Measurements from ENCODE around the gene LMNTD1.

The LMNTD1 gene

GRCh38 chr12:25574761-25575160, 21.7 kb upstream of the LMNTD1 start:
- no peaks in the 10 kb centered on the region for H3K36me3 Mint-ChIP-seq (ENCODE audit: low read depth)
- H3K4me3 Mint-ChIP-seq, result no peak overlapping the region
- H3K9me3 Mint-ChIP-seq, result peaks cover 2% of the 10 kb centered on the region
- no peak overlapping the region for H3K27ac Mint-ChIP-seq
- no peaks in the 10 kb centered on the region for H3K4me1 Mint-ChIP-seq (ENCODE audit: low read depth)
- no peak for DNase-seq
- no peaks in the 10 kb centered on the region for H3K27me3 Mint-ChIP-seq

GRCh38 chr12:25573346-25573745, 20.3 kb upstream of the LMNTD1 start:
- DNase-seq, result no peak
- H3K4me1 Mint-ChIP-seq (ENCODE audit: low read depth), result no peaks in the 10 kb centered on the region
- no peaks in the 10 kb centered on the region for H3K36me3 Mint-ChIP-seq (ENCODE audit: low read depth)
- no peak overlapping the region for H3K4me3 Mint-ChIP-seq
- no peak overlapping the region for H3K27ac Mint-ChIP-seq
- peaks cover 2% of the 10 kb centered on the region for H3K9me3 Mint-ChIP-seq
- no peaks in the 10 kb centered on the region for H3K27me3 Mint-ChIP-seq

GRCh38 chr12:25570418-25570817, 17.3 kb upstream of the LMNTD1 start:
- Mint-ChIP-seq H3K27me3 (no peaks in the 10 kb centered on the region), H3K4me1 (ENCODE audit: low read depth) (no peaks in the 10 kb centered on the region), H3K27ac (no peak overlapping the region), H3K36me3 (ENCODE audit: low read depth) (no peaks in the 10 kb centered on the region), H3K9me3 (peaks cover 2% of the 10 kb centered on the region), H3K4me3 (no peak overlapping the region)
- no peak for DNase-seq

- H3K27ac Mint-ChIP-seq, result no peak overlapping the region
- DNase-seq, result no peak
- H3K4me3 Mint-ChIP-seq, result no peak overlapping the region
- H3K36me3 Mint-ChIP-seq (ENCODE audit: low read depth), result no peaks in the 10 kb centered on the region
- no peaks in the 10 kb centered on the region for H3K27me3 Mint-ChIP-seq
- H3K9me3 Mint-ChIP-seq, result peaks cover 2% of the 10 kb centered on the region
- no peaks in the 10 kb centered on the region for H3K4me1 Mint-ChIP-seq (ENCODE audit: low read depth)
These were observed 13.3 kb upstream of the LMNTD1 start for GRCh38 chr12:25566202-25566949.

- no peak overlapping the region for H3K4me3 Mint-ChIP-seq
- no peak overlapping the region for H3K27ac Mint-ChIP-seq
- H3K27me3 Mint-ChIP-seq, result no peaks in the 10 kb centered on the region
- H3K4me1 Mint-ChIP-seq (ENCODE audit: low read depth), result peaks cover 10% of the 10 kb centered on the region
- peaks cover 3% of the 10 kb centered on the region for H3K36me3 Mint-ChIP-seq (ENCODE audit: low read depth)
- DNase-seq, result no peak
- peaks cover 6% of the 10 kb centered on the region for H3K9me3 Mint-ChIP-seq
These were observed 5.5 kb upstream of the LMNTD1 start for GRCh38 chr12:25558586-25558985.

GRCh38 chr12:25557830-25558436, 4.8 kb upstream of the LMNTD1 start:
- Mint-ChIP-seq H3K4me1 (ENCODE audit: low read depth) (peaks cover 10% of the 10 kb centered on the region), H3K27me3 (no peaks in the 10 kb centered on the region), H3K9me3 (peaks cover 6% of the 10 kb centered on the region), H3K27ac (no peak overlapping the region), H3K36me3 (ENCODE audit: low read depth) (peaks cover 3% of the 10 kb centered on the region), H3K4me3 (no peak overlapping the region)
- DNase-seq, result no peak

GRCh38 chr12:25556153-25556552, 3.1 kb upstream of the LMNTD1 start:
- no peak overlapping the region for H3K27ac Mint-ChIP-seq
- H3K4me3 Mint-ChIP-seq, result no peak overlapping the region
- H3K36me3 Mint-ChIP-seq (ENCODE audit: low read depth), result peaks cover 3% of the 10 kb centered on the region
- DNase-seq, result no peak
- peaks cover 6% of the 10 kb centered on the region for H3K9me3 Mint-ChIP-seq
- H3K4me1 Mint-ChIP-seq (ENCODE audit: low read depth), result peaks cover 10% of the 10 kb centered on the region
- no peaks in the 10 kb centered on the region for H3K27me3 Mint-ChIP-seq

GRCh38 chr12:25552681-25553080, 402 bp downstream of the LMNTD1 start:
- Mint-ChIP-seq H3K9me3 (no peaks in the 10 kb centered on the region), H3K27ac (no peak overlapping the region), H3K4me3 (no peak overlapping the region), H3K4me1 (ENCODE audit: low read depth) (peaks cover 3% of the 10 kb centered on the region), H3K36me3 (ENCODE audit: low read depth) (no peaks in the 10 kb centered on the region), H3K27me3 (no peaks in the 10 kb centered on the region)
- DNase-seq, result no peak

GRCh38 chr12:25550186-25550585, 2.9 kb downstream of the LMNTD1 start:
- Mint-ChIP-seq H3K9me3 (no peaks in the 10 kb centered on the region), H3K4me3 (no peak overlapping the region), H3K36me3 (ENCODE audit: low read depth) (no peaks in the 10 kb centered on the region), H3K4me1 (ENCODE audit: low read depth) (peaks cover 2% of the 10 kb centered on the region), H3K27ac (no peak overlapping the region), H3K27me3 (no peaks in the 10 kb centered on the region)
- no peak for DNase-seq

- Mint-ChIP-seq H3K4me3 (no peak overlapping the region), H3K9me3 (no peaks in the 10 kb centered on the region), H3K27ac (no peak overlapping the region), H3K4me1 (ENCODE audit: low read depth) (peaks cover under 1% of the 10 kb centered on the region), H3K36me3 (ENCODE audit: low read depth) (no peaks in the 10 kb centered on the region), H3K27me3 (no peaks in the 10 kb centered on the region)
- no peak for DNase-seq
These were observed 4.0 kb downstream of the LMNTD1 start for GRCh38 chr12:25549120-25549519.

GRCh38 chr12:25546318-25546717, 6.8 kb downstream of the LMNTD1 start:
- no peak overlapping the region for H3K27ac Mint-ChIP-seq
- H3K9me3 Mint-ChIP-seq, result no peaks in the 10 kb centered on the region
- H3K4me1 Mint-ChIP-seq (ENCODE audit: low read depth), result no peaks in the 10 kb centered on the region
- no peak overlapping the region for H3K4me3 Mint-ChIP-seq
- no peak for DNase-seq
- H3K27me3 Mint-ChIP-seq, result no peaks in the 10 kb centered on the region
- H3K36me3 Mint-ChIP-seq (ENCODE audit: low read depth), result no peaks in the 10 kb centered on the region

- Mint-ChIP-seq H3K4me1 (ENCODE audit: low read depth) (no peaks in the 10 kb centered on the region), H3K36me3 (ENCODE audit: low read depth) (no peaks in the 10 kb centered on the region), H3K27me3 (no peaks in the 10 kb centered on the region), H3K4me3 (no peak overlapping the region), H3K27ac (no peak overlapping the region), H3K9me3 (no peaks in the 10 kb centered on the region)
- no peak for DNase-seq
These were observed 19.9 kb downstream of the LMNTD1 start for GRCh38 chr12:25533150-25533549.

GRCh38 chr12:25531502-25532052, 21.5 kb downstream of the LMNTD1 start:
- no peak for DNase-seq
- Mint-ChIP-seq H3K27ac (no peak overlapping the region), H3K4me1 (ENCODE audit: low read depth) (no peaks in the 10 kb centered on the region), H3K9me3 (no peaks in the 10 kb centered on the region), H3K4me3 (no peak overlapping the region), H3K36me3 (ENCODE audit: low read depth) (no peaks in the 10 kb centered on the region), H3K27me3 (no peaks in the 10 kb centered on the region)

GRCh38 chr12:25529738-25530137, 23.3 kb downstream of the LMNTD1 start:
- H3K4me1 Mint-ChIP-seq (ENCODE audit: low read depth), result no peaks in the 10 kb centered on the region
- no peak overlapping the region for H3K27ac Mint-ChIP-seq
- no peak overlapping the region for H3K4me3 Mint-ChIP-seq
- H3K36me3 Mint-ChIP-seq (ENCODE audit: low read depth), result no peaks in the 10 kb centered on the region
- no peaks in the 10 kb centered on the region for H3K27me3 Mint-ChIP-seq
- H3K9me3 Mint-ChIP-seq, result no peaks in the 10 kb centered on the region
- no peak for DNase-seq

GRCh38 chr12:25526778-25527177, 26.3 kb downstream of the LMNTD1 start:
- Mint-ChIP-seq H3K36me3 (ENCODE audit: low read depth) (no peaks in the 10 kb centered on the region), H3K27me3 (no peaks in the 10 kb centered on the region), H3K4me1 (ENCODE audit: low read depth) (no peaks in the 10 kb centered on the region), H3K9me3 (no peaks in the 10 kb centered on the region), H3K4me3 (no peak overlapping the region), H3K27ac (no peak overlapping the region)
- no peak for DNase-seq
